Fibroblast of gingiva (primary cell): ENCODE measurements around the gene SLC7A9.
"Not testable (repeated sequence)": the region's sequence is repeated elsewhere in the genome, so short reads cannot be mapped to it uniquely, and the experiment has no call there.

Experiments
- DNase-seq: peaks from one replicate; pipeline ENCODE4 v3.0.0-alpha.2; 2011; ENCODE audit warnings: low read depth

The SLC7A9 gene

GRCh38 chr19:32863841-32864240 is 5.7 kb downstream of the SLC7A9 start:
- no peak for DNase-seq

GRCh38 chr19:32863301-32863700 is 6.3 kb downstream of the SLC7A9 start:
- DNase-seq: no peak

GRCh38 chr19:32862741-32863140 is 6.8 kb downstream of the SLC7A9 start:
- DNase-seq: no peak

GRCh38 chr19:32862173-32862572 is 7.4 kb downstream of the SLC7A9 start:
- no peak for DNase-seq

- no peak for DNase-seq
These were observed 8.0 kb downstream of the SLC7A9 start for GRCh38 chr19:32861596-32861995.

GRCh38 chr19:32859591-32859990 is 10.0 kb downstream of the SLC7A9 start:
- DNase-seq: no peak

GRCh38 chr19:32858559-32858958 is 11.0 kb downstream of the SLC7A9 start:
- no peak for DNase-seq

- DNase-seq: no peak
These were observed 11.4 kb downstream of the SLC7A9 start for GRCh38 chr19:32858155-32858554.

GRCh38 chr19:32857584-32857983 is 12.0 kb downstream of the SLC7A9 start:
- no peak for DNase-seq

- not testable (repeated sequence) for DNase-seq
These were observed 12.7 kb downstream of the SLC7A9 start for GRCh38 chr19:32856818-32857217.

GRCh38 chr19:32852216-32852615 is 17.4 kb downstream of the SLC7A9 start:
- DNase-seq: no peak

- DNase-seq: not testable (repeated sequence)
These were observed 21.5 kb downstream of the SLC7A9 start for GRCh38 chr19:32848035-32848434.

- no peak for DNase-seq
These were observed 25.8 kb downstream of the SLC7A9 start for GRCh38 chr19:32843716-32844245.

- no peak for DNase-seq
These were observed 27.5 kb downstream of the SLC7A9 start for GRCh38 chr19:32842061-32842460.

GRCh38 chr19:32837531-32837930 is 32.0 kb downstream of the SLC7A9 start:
- DNase-seq: no peak

GRCh38 chr19:32833388-32833787 is 36.2 kb downstream of the SLC7A9 start:
- DNase-seq: not testable (repeated sequence)

GRCh38 chr19:32832825-32833224 is 36.7 kb downstream of the SLC7A9 start:
- not testable (repeated sequence) for DNase-seq

GRCh38 chr19:32832094-32832493 is 37.5 kb downstream of the SLC7A9 start:
- DNase-seq: not testable (repeated sequence)

GRCh38 chr19:32831611-32832010 is 38.0 kb downstream of the SLC7A9 start:
- no peak for DNase-seq

GRCh38 chr19:32830231-32831014 is 39.1 kb downstream of the SLC7A9 start:
- no peak for DNase-seq

GRCh38 chr19:32829345-32829896 is 40.1 kb downstream of the SLC7A9 start:
- DNase-seq: no peak

GRCh38 chr19:32828643-32829344 is 40.8 kb downstream of the SLC7A9 start:
- no peak for DNase-seq

- no peak for DNase-seq
These were observed 41.4 kb downstream of the SLC7A9 start for GRCh38 chr19:32828139-32828538.
